Epithelial cell of proximal tubule (primary cell): ENCODE measurements around the gene ARTN. TPM values are rescaled to one million over a fixed set of nuclear protein-coding genes. Genes with fewer than 3 reads are reported as not detected.
A peak's percentile ranks its signal among the peaks of the same experiment; 100 is the strongest.

ENCODE experiments used
- DNase-seq: peaks from one replicate; pipeline ENCODE4 v3.0.0-alpha.2; 2011; ENCODE audit warnings: low read depth
- H3K4me3 ChIP-seq: 2 replicates; pipeline ENCODE4 v1.5.1; 2011; ENCODE audit warnings: low read depth, mild to moderate bottlenecking, low read length
- CTCF ChIP-seq: conservative IDR thresholded peaks from 2 replicates; pipeline ENCODE4 v1.5.1; 2012; ENCODE audit warnings: low read depth, mild to moderate bottlenecking, low read length
- total RNA-seq: library from RNA; depleted of rRNA; stranded (reverse); fragments of >200 nt; gene quantifications from 2 replicates; pipeline ENCODE4 v1.2.3, GENCODE V29; 2015

ARTN gene
- total RNA-seq, 1 donor from 2014 or later: 14.1 TPM

GRCh38 chr1:43980255-43981134 is 46.9 kb downstream of the ARTN start:
- peak overlapping the region; percentile 64 for H3K4me3 ChIP-seq
- TF ChIP-seq CTCF: no peak
- no peak for DNase-seq

- no peak for DNase-seq
- no peak for TF ChIP-seq CTCF
- no peak overlapping the region for H3K4me3 ChIP-seq
These were observed 47.5 kb downstream of the ARTN start for GRCh38 chr1:43981135-43981491.

GRCh38 chr1:43981636-43982035 is 48.0 kb downstream of the ARTN start:
- H3K4me3 ChIP-seq: no peak overlapping the region
- TF ChIP-seq CTCF: no peak
- DNase-seq: no peak

- no peak for TF ChIP-seq CTCF
- no peak for DNase-seq
- H3K4me3 ChIP-seq: no peak overlapping the region
These were observed 48.6 kb downstream of the ARTN start for GRCh38 chr1:43982241-43982640.

GRCh38 chr1:43982808-43983207 is 49.2 kb downstream of the ARTN start:
- no peak for DNase-seq
- TF ChIP-seq CTCF: no peak
- no peak overlapping the region for H3K4me3 ChIP-seq

GRCh38 chr1:43983253-43983899 is 49.8 kb downstream of the ARTN start:
- DNase-seq: no peak
- no peak for TF ChIP-seq CTCF
- H3K4me3 ChIP-seq: no peak overlapping the region
